Astrocyte (in vitro differentiated cells and primary cell): Measurements from ENCODE around the gene ADCY5.

Experiments
- CTCF ChIP-seq: IDR thresholded peaks from 2 replicates; pipeline ENCODE4 v1.5.1; 2011; ENCODE audit warnings: low read depth, mild to moderate bottlenecking, inconsistent platforms, low read length, moderate library complexity; ENCODE audit not compliant: insufficient read depth
- EZH2 ChIP-seq: IDR thresholded peaks from 2 replicates; pipeline ENCODE4 v1.6.1; 2012; ENCODE audit warnings: mild to moderate bottlenecking, low read length, inconsistent platforms; ENCODE audit not compliant: insufficient read depth

- no peak for TF ChIP-seq CTCF
- TF ChIP-seq EZH2, result no peak
Observed at GRCh38 chr3:123357275-123357674, 91.6 kb downstream of the ADCY5 start.
